HL-60 (cell line): ENCODE measurements around the gene MRPS23.

Experiments used
- CTCF ChIP-seq: IDR thresholded peaks from one replicate; pipeline ENCODE4 v1.5.1; 2011; ENCODE audit warnings: low read length, control low read depth, inconsistent platforms; ENCODE audit not compliant: insufficient read depth
- REST ChIP-seq: IDR thresholded peaks from 2 replicates; pipeline ENCODE4 v1.6.1; 2012; ENCODE audit warnings: low read depth; ENCODE audit not compliant: insufficient replicate concordance

- TF ChIP-seq CTCF, result no peak
- TF ChIP-seq REST, result no peak
Measured at GRCh38 chr17:57866723-57867122, 16.9 kb upstream of the MRPS23 start.
